GM10266 (cell line): Measurements from ENCODE around the gene DISP3.

Experiments used
- DNase-seq: peaks from one replicate; pipeline ENCODE4 v3.0.0; 2012; ENCODE audit errors: extremely low spot score
- CTCF ChIP-seq: IDR thresholded peaks from 2 replicates; pipeline ENCODE4 v1.5.1; 2012; ENCODE audit warnings: mild to moderate bottlenecking, low read depth; ENCODE audit not compliant: control insufficient read depth, insufficient read depth; ENCODE audit errors: missing control alignments

DISP3 gene

GRCh38 chr1:11505591-11506538, 26.9 kb downstream of the DISP3 start:
- DNase-seq: no peak
- no peak for TF ChIP-seq CTCF

DNA sequence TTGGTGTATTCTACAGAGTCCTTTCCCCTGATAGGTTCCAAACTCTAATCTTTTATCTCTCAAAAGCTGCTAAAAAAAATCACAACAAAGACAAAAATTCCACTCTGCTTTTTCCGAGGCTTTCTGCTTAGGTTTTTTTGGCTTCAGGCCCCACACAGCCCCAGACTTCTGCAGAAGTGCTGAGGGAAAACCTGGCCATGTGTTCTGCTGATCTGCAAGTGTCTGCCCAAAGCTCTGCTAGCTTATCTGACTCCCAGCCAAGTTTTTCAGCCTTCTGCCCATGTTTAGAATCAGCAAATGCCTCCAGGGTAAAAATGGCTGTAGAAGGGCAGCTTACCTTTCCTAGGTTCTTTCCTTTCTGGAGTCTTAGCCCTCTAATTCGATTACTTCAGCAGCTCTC, 28.4 kb downstream of the DISP3 start:
- TF ChIP-seq CTCF: no peak
- DNase-seq: no peak

DNA sequence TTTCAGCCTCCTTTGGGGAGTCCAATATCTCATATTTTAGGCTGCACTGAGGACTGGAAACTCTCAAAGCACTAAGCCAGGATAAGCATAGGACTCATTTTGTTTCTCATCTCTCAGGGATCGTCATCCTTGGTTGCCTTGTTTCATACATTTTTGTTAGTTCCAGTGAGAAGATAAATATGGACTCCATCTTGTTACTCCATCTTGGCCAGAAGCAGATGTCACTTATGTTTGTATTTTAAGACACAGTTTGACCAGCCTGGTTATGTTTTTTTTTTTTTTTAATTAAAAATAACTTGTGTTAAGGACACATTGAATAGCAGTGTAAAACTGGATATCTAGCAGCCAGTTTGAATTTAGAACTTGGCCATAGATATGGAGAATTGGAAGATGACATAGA, 34.7 kb downstream of the DISP3 start:
- no peak for TF ChIP-seq CTCF
- DNase-seq: no peak

DNA sequence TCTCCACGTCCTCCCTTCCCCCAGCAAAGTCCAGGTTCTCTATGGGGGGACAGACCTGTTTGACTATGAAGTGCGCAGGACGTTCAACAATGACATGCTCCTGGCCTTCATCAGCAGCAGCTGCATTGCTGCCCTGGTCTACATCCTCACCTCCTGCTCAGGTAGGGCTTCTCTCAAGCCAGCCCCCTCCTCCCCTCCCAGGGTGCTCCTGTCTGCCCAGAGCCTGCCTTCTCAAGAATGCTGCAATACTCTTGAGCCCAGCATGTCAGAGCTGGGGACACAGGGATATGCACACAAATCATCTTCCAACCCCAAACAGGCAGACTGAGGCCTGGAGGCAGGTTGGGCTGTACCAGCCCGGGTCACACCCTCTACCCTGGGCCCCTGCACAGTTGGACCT, 35.4 kb downstream of the DISP3 start:
- TF ChIP-seq CTCF: no peak
- no peak for DNase-seq

DNA sequence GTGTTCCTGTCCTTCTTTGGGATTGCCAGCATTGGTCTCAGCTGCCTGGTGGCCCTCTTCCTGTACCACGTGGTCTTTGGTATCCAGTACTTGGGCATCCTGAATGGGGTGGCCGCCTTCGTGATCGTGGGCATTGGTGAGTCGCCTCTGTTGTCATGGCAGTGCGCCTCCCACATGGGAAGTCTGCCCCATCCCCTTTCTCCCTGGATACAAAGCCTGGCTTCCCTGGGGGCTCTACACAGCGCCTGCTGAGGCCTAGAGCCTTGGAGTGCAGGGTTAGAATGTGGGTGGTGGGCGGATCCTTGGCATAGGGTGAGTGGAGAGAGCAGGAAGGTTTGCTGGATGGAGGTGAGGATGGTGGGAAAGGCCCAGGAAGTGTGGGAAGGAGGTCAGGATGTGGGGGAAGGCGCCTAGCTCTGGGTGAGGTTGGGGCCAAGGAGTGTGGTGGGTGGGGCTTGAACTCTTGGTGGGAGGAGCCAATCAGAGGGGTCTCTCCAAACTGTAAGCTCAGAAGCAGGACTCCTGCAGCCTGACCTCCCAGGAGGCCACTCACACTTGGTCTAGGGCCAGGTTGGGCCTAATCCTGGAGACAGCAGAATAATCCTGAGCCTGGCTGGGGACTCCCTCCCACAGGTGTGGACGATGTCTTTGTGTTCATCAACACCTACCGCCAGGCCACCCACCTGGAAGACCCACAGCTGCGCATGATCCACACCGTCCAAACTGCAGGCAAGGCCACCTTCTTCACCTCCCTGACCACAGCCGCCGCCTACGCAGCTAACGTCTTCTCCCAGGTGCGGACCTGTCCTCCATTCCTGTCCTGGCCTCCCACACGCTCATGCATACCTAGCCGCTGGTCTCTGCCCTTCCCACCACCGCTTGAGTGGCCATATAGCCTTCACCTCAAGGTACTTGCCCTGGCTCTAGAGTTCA, 36.7 kb downstream of the DISP3 start:
- TF ChIP-seq CTCF: no peak
- no peak for DNase-seq

- no peak for DNase-seq
- TF ChIP-seq CTCF: no peak
Observed at GRCh38 chr1:11516961-11517635, 38.1 kb downstream of the DISP3 start.
